HAP-1 (cell line): ENCODE measurements around the gene SPATA17.
A peak's percentile ranks its signal among the peaks of the same experiment; 100 is the strongest.
"Not testable (repeated sequence)": the region's sequence is repeated elsewhere in the genome, so short reads cannot be mapped to it uniquely, and the experiment has no call there.

Source experiments
- DNase-seq, 2 experiments: peaks; one replicate each; pipeline ENCODE4 v3.0.0-alpha.2; 2016 to 2020; ENCODE audit warnings: low spot score in 2 of 2
- H3K27me3 ChIP-seq: fragments of 250-450 bp; sonication (Bioruptor Pico); 2 replicates; pipeline ENCODE4 v1.5.1; 2020; ENCODE audit warnings: low read depth, mild to moderate bottlenecking, moderate library complexity
- H3K36me3 ChIP-seq: fragments of 250-450 bp; sonication (Bioruptor Pico); replicated peaks from 2 replicates; pipeline ENCODE4 v1.5.1; 2020; ENCODE audit warnings: mild to moderate bottlenecking
- H3K4me1 ChIP-seq: fragments of 250-450 bp; sonication (Bioruptor Pico); 2 replicates; pipeline ENCODE4 v1.5.1; 2020; ENCODE audit warnings: mild to moderate bottlenecking
- H3K4me3 ChIP-seq: fragments of 250-450 bp; sonication (Bioruptor Pico); 2 replicates; pipeline ENCODE4 v1.5.1; 2020; ENCODE audit warnings: mild to moderate bottlenecking, moderate library complexity
- H3K9me3 ChIP-seq: fragments of 250-450 bp; sonication (Bioruptor Pico); 2 replicates; pipeline ENCODE4 v1.5.1; 2020; ENCODE audit warnings: mild to moderate bottlenecking, moderate library complexity
- in situ Hi-C: fragments of 300-500 bp; cut with MboI; formaldehyde crosslinking; loops from 3 replicates; pipeline ENCODE4 v1.14.3; 2020; ENCODE audit warnings: low sequenced_read_pairs, inconsistent platforms, mixed read lengths

Gene SPATA17

GRCh38 chr1:217630711-217631591 lies at the start of gene SPATA17, which contains the start of gene GPATCH2:
SPATA17 (plus strand) TSS chr1:217631344; CDS start chr1:217631379, 35 bp downstream.
GPATCH2 (minus strand) TSS chr1:217631090; CDS start chr1:217630971, 119 bp downstream.
- DNase-seq: peak; percentile 78 to 82
- Histone ChIP-seq H3K4me1 (peaks cover 15% of the 10 kb centered on the region), H3K36me3 (no peaks in the 10 kb centered on the region), H3K9me3 (no peaks in the 10 kb centered on the region), H3K4me3 (peak within 1 kb of the TSS; percentile 74), H3K27me3 (no peaks in the 10 kb centered on the region)
- in situ Hi-C loops: no loop called here

GRCh38 chr1:217584286-217584811 lies 46.8 kb upstream of the SPATA17 start:
- H3K9me3 ChIP-seq, H3K4me1 ChIP-seq, in situ Hi-C loops, DNase-seq, H3K4me3 ChIP-seq, H3K36me3 ChIP-seq, H3K27me3 ChIP-seq: not testable (repeated sequence)

- in situ Hi-C loops: no loop called here
- Histone ChIP-seq H3K4me1 (no peaks in the 10 kb centered on the region), H3K27me3 (no peaks in the 10 kb centered on the region; the same call in 1 of the 2 replicates), H3K4me3 (no peak overlapping the region), H3K36me3 (0 out of 2 replicates have a peak, but pooled peaks cover 3% of the 10 kb centered on the region), H3K9me3 (no peaks in the 10 kb centered on the region)
- DNase-seq: no peak
These were observed 45.6 kb upstream of the SPATA17 start for GRCh38 chr1:217585577-217585976.

GRCh38 chr1:217586586-217586985 lies 44.6 kb upstream of the SPATA17 start:
- H3K9me3 ChIP-seq: no peaks in the 10 kb centered on the region
- H3K4me3 ChIP-seq: no peak overlapping the region
- in situ Hi-C loops: no loop called here
- no peaks in the 10 kb centered on the region; the same call in 1 of the 2 replicates for H3K27me3 ChIP-seq
- 0 out of 2 replicates have a peak, but pooled peaks cover 3% of the 10 kb centered on the region for H3K36me3 ChIP-seq
- no peaks in the 10 kb centered on the region for H3K4me1 ChIP-seq
- no peak for DNase-seq

- no peak for DNase-seq
- H3K4me3 ChIP-seq: no peak overlapping the region
- H3K27me3 ChIP-seq: no peaks in the 10 kb centered on the region; the same call in 1 of the 2 replicates
- no peaks in the 10 kb centered on the region for H3K9me3 ChIP-seq
- H3K4me1 ChIP-seq: no peaks in the 10 kb centered on the region
- in situ Hi-C loops: no loop called here
- 0 out of 2 replicates have a peak, but pooled peaks cover 3% of the 10 kb centered on the region for H3K36me3 ChIP-seq
These were observed 40.5 kb upstream of the SPATA17 start for GRCh38 chr1:217590598-217590997.

GRCh38 chr1:217599154-217599553 lies 32.0 kb upstream of the SPATA17 start:
- in situ Hi-C loops: no loop called here
- Histone ChIP-seq H3K27me3 (no peaks in the 10 kb centered on the region), H3K9me3 (no peaks in the 10 kb centered on the region), H3K36me3 (no peaks in the 10 kb centered on the region), H3K4me1 (peaks cover 4% of the 10 kb centered on the region; the same call in 1 of the 2 replicates), H3K4me3 (no peak overlapping the region)
- DNase-seq: no peak

- Histone ChIP-seq H3K36me3 (no peaks in the 10 kb centered on the region), H3K9me3 (no peaks in the 10 kb centered on the region), H3K27me3 (no peaks in the 10 kb centered on the region), H3K4me1 (peaks cover 4% of the 10 kb centered on the region; the same call in 1 of the 2 replicates), H3K4me3 (no peak overlapping the region)
- no peak for DNase-seq
- in situ Hi-C loops: no loop called here
These were observed 28.8 kb upstream of the SPATA17 start for GRCh38 chr1:217602380-217602779.

GRCh38 chr1:217605390-217605789 lies 25.8 kb upstream of the SPATA17 start:
- no peaks in the 10 kb centered on the region for H3K9me3 ChIP-seq
- no peak overlapping the region for H3K4me3 ChIP-seq
- peaks cover 5% of the 10 kb centered on the region; the same call in 1 of the 2 replicates for H3K36me3 ChIP-seq
- in situ Hi-C loops: no loop called here
- H3K4me1 ChIP-seq: peaks cover 4% of the 10 kb centered on the region; the same call in 1 of the 2 replicates
- H3K27me3 ChIP-seq: no peaks in the 10 kb centered on the region
- no peak for DNase-seq

- H3K4me3 ChIP-seq: no peak overlapping the region
- H3K36me3 ChIP-seq: peaks cover 8% of the 10 kb centered on the region
- peaks cover 8% of the 10 kb centered on the region for H3K4me1 ChIP-seq
- in situ Hi-C loops: no loop called here
- H3K27me3 ChIP-seq: no peaks in the 10 kb centered on the region
- no peaks in the 10 kb centered on the region for H3K9me3 ChIP-seq
- DNase-seq: peak in 1 of 2 experiments; percentile 16
These were observed 16.9 kb upstream of the SPATA17 start for GRCh38 chr1:217614200-217614712.

- no peaks in the 10 kb centered on the region for H3K9me3 ChIP-seq
- H3K36me3 ChIP-seq: peaks cover 5% of the 10 kb centered on the region
- no peak for DNase-seq
- in situ Hi-C loops: no loop called here
- peaks cover 21% of the 10 kb centered on the region for H3K4me1 ChIP-seq
- no peaks in the 10 kb centered on the region for H3K27me3 ChIP-seq
- no peak overlapping the region for H3K4me3 ChIP-seq
These were observed 14.0 kb upstream of the SPATA17 start for GRCh38 chr1:217617126-217617525.

- Histone ChIP-seq H3K27me3 (no peaks in the 10 kb centered on the region), H3K4me3 (no peak overlapping the region), H3K36me3 (peaks cover 5% of the 10 kb centered on the region), H3K4me1 (peaks cover 15% of the 10 kb centered on the region), H3K9me3 (no peaks in the 10 kb centered on the region)
- in situ Hi-C loops: no loop called here
- DNase-seq: peak in 1 of 2 experiments; percentile 16
These were observed 10.3 kb upstream of the SPATA17 start for GRCh38 chr1:217620814-217621213.

- in situ Hi-C loops: no loop called here
- Histone ChIP-seq H3K4me3 (no peak overlapping the region), H3K27me3 (no peaks in the 10 kb centered on the region), H3K36me3 (peaks cover 5% of the 10 kb centered on the region), H3K4me1 (peaks cover 15% of the 10 kb centered on the region), H3K9me3 (no peaks in the 10 kb centered on the region)
- DNase-seq: no peak
These were observed 9.1 kb upstream of the SPATA17 start for GRCh38 chr1:217622042-217622441.

GRCh38 chr1:217626321-217626720 lies 4.8 kb upstream of the SPATA17 start:
- in situ Hi-C loops: no loop called here
- H3K4me3 ChIP-seq: no peak overlapping the region
- no peaks in the 10 kb centered on the region; the same call in 1 of the 2 replicates for H3K36me3 ChIP-seq

GRCh38 chr1:217627431-217627830 lies 3.7 kb upstream of the SPATA17 start:
- Histone ChIP-seq H3K9me3 (no peaks in the 10 kb centered on the region), H3K4me1 (peaks cover 15% of the 10 kb centered on the region), H3K36me3 (no peaks in the 10 kb centered on the region; the same call in 1 of the 2 replicates), H3K4me3 (no peak overlapping the region), H3K27me3 (no peaks in the 10 kb centered on the region)
- in situ Hi-C loops: no loop called here
- DNase-seq: no peak

More at GRCh38 chr1:217626321-217626720, 4.8 kb upstream of the SPATA17 start:
- Histone ChIP-seq H3K27me3 (no peaks in the 10 kb centered on the region), H3K9me3 (no peaks in the 10 kb centered on the region), H3K4me1 (peaks cover 21% of the 10 kb centered on the region)
- DNase-seq: no peak
